SK-N-MC (cell line): ENCODE data around the gene ANKRD40CL.

ENCODE experiments used
- EZH2 ChIP-seq: fragments of 200-600 bp; sonication (generic); IDR thresholded peaks from one replicate; pipeline ENCODE4 v1.6.1; 2017; ENCODE audit warnings: antibody characterized with exemption
- FOXP2 ChIP-seq: optimal IDR thresholded peaks from 2 replicates; pipeline ENCODE3; 2011; ENCODE audit warnings: mild to moderate bottlenecking, moderate library complexity; ENCODE audit not compliant: insufficient read depth; ENCODE audit errors: extremely low read length, control extremely low read depth
- POLR2AphosphoS5 ChIP-seq: IDR thresholded peaks from 2 replicates; pipeline ENCODE4 v1.6.1; 2012; ENCODE audit warnings: mild to moderate bottlenecking, low read depth, low read length, borderline replicate concordance

- TF ChIP-seq EZH2 (no peak), POLR2AphosphoS5 (no peak), FOXP2 (no peak)
Measured at GRCh38 chr17:50813583-50813982, 46.3 kb upstream of the ANKRD40CL start.
